GM12878 (cell line): ENCODE data around the gene SWT1. TPM values are rescaled to one million over a fixed set of nuclear protein-coding genes. Genes with fewer than 3 reads are reported as not detected.

Experiments
- CREM ChIP-seq: IDR thresholded peaks from 2 replicates; pipeline ENCODE4 v1.6.1; 2014; ENCODE audit warnings: antibody characterized with exemption, low read depth
- MTA2 ChIP-seq: fragments of 450-650 bp; IDR thresholded peaks from 2 replicates; pipeline ENCODE4 v1.6.1; 2016; ENCODE audit warnings: low read depth, mild to moderate bottlenecking, moderate library complexity
- NFYA ChIP-seq: IDR thresholded peaks from 2 replicates; pipeline ENCODE4 v1.6.1; 2011; ENCODE audit warnings: low read depth, mild to moderate bottlenecking, low read length, improper control_type of control experiment, borderline replicate concordance
- SMARCA5 ChIP-seq: fragments of 450-650 bp; IDR thresholded peaks from 2 replicates; pipeline ENCODE4 v1.6.1; 2017; ENCODE audit warnings: mild to moderate bottlenecking
- STAT1 ChIP-seq: fragments of 450-650 bp; conservative IDR thresholded peaks from 2 replicates; pipeline ENCODE4 v1.6.1; 2014; ENCODE audit warnings: antibody characterized with exemption, mild to moderate bottlenecking
- TCF3 ChIP-seq: IDR thresholded peaks from 2 replicates; pipeline ENCODE4 v1.6.1; 2012; ENCODE audit warnings: low read depth, mild to moderate bottlenecking, low read length, borderline replicate concordance; ENCODE audit not compliant: insufficient read depth
- polyA plus RNA-seq, 11 experiments: library from polyadenylated mRNA; depleted of rRNA in 4 of 11; unstranded in 6 of 11; stranded (reverse) in 5 of 11; fragments of >200 nt; fragmentation: Nextera tagmentation in 4 of 11; fragmentation: Illumina TruSeq in 1 of 11; extraction: Ambion mirVana in 4 of 11; extraction: Trizol in 1 of 11; gene quantifications; 1 replicate in 1 of 11; 2 replicates in 10 of 11; pipeline versions ENCODE4 v1.2.1 to v1.2.3, GENCODE V29; 2011 to 2016; ENCODE audit warnings: inconsistent platforms in 2 of 11, missing spikeins in 2 of 11, low read depth in 1 of 11
- total RNA-seq, 4 experiments: library from RNA; depleted of rRNA in 3 of 4; stranded (reverse); fragments of >200 nt in 3 of 4; fragmentation: Illumina TruSeq in 1 of 4; extraction: Trizol in 1 of 4; gene quantifications; 2 replicates each; pipeline versions ENCODE4 v1.2.1 to v1.2.3, GENCODE V29; 2013 to 2021
- TF ChIP-seq, protein P1 (sequence below): fragments of 450-650 bp; formaldehyde crosslinking; IDR thresholded peaks from 2 replicates; pipeline ENCODE4 v1.5.0; 2022; ENCODE audit warnings: mild to moderate bottlenecking, missing genetic modification characterization
- TF ChIP-seq, protein P2 (sequence below): IDR thresholded peaks from 2 replicates; pipeline ENCODE4 v1.6.1; 2011; ENCODE audit warnings: borderline replicate concordance, low read depth, mild to moderate bottlenecking, moderate library complexity, low read length; ENCODE audit not compliant: insufficient read depth, poor library complexity, severe bottlenecking
- TF ChIP-seq, protein P3 (sequence below): fragments of 450-650 bp; IDR thresholded peaks from 2 replicates; pipeline ENCODE4 v1.6.1; 2017; ENCODE audit warnings: antibody characterized with exemption, mild to moderate bottlenecking, moderate library complexity
- TF ChIP-seq, protein P4 (sequence below): fragments of 450-650 bp; IDR thresholded peaks from 2 replicates; pipeline ENCODE4 v1.6.1; 2018; ENCODE audit warnings: borderline replicate concordance, mild to moderate bottlenecking; ENCODE audit not compliant: partially characterized antibody
- TF ChIP-seq, protein P5 (sequence below): fragments of 450-650 bp; IDR thresholded peaks from 2 replicates; pipeline ENCODE4 v1.6.1; 2016; ENCODE audit warnings: mild to moderate bottlenecking
- TF ChIP-seq, protein P6 (sequence below): IDR thresholded peaks from 2 replicates; pipeline ENCODE4 v1.6.1; 2011; ENCODE audit warnings: mild to moderate bottlenecking, low read depth, low read length, moderate library complexity; ENCODE audit not compliant: insufficient replicate concordance

The SWT1 gene
- total and polyA plus RNA-seq, 10 of the 15 experiments (the other 5 are each of a cell fraction or from before 2014, with no cell fraction given) = 1.0 to 4.2 (median 2.6) TPM

DNA sequence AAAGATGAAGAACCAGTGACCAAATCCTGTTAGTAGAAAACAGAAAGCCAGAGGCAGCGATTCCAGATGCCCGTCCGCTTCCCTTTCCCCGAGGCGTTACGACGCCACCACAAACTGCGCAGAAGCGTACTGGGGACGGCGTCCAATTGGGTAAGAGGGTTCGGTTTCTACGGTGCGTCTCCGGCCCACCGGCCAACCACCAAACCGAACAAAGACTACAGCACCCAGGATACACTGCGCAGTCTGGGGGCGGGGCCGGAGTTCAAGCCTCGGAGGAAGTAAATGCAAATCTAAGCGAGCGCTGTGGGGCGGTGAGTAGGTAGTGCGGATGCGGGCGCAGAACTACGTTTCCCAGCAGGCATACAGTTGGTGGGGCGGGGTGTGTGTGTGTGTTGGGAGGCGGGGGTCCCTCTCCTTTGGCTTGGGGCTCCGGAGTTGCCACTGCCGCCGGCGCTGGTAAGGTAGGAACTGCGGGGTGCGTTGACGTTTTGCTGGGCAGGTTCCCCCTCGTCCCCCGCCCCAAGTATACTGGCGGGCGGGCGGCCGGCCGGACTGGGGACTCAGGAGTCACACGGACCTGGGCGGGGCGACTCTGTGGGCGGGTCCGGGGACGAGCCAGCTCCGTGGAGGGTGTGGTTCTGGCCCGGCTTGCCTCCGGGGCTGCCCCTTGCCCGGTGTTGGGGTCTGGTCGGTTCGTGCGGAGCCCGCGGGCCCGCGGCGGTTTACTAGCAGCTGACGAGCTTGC lies at the start of gene SWT1, which contains the start of gene TRMT1L (continued):
- TF ChIP-seq, protein P1, sequence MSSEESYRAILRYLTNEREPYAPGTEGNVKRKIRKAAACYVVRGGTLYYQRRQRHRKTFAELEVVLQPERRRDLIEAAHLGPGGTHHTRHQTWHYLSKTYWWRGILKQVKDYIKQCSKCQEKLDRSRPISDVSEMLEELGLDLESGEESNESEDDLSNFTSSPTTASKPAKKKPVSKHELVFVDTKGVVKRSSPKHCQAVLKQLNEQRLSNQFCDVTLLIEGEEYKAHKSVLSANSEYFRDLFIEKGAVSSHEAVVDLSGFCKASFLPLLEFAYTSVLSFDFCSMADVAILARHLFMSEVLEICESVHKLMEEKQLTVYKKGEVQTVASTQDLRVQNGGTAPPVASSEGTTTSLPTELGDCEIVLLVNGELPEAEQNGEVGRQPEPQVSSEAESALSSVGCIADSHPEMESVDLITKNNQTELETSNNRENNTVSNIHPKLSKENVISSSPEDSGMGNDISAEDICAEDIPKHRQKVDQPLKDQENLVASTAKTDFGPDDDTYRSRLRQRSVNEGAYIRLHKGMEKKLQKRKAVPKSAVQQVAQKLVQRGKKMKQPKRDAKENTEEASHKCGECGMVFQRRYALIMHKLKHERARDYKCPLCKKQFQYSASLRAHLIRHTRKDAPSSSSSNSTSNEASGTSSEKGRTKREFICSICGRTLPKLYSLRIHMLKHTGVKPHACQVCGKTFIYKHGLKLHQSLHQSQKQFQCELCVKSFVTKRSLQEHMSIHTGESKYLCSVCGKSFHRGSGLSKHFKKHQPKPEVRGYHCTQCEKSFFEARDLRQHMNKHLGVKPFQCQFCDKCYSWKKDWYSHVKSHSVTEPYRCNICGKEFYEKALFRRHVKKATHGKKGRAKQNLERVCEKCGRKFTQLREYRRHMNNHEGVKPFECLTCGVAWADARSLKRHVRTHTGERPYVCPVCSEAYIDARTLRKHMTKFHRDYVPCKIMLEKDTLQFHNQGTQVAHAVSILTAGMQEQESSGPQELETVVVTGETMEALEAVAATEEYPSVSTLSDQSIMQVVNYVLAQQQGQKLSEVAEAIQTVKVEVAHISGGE (CRISPR knock-in tag) = no peak
- TF ChIP-seq, protein P2, sequence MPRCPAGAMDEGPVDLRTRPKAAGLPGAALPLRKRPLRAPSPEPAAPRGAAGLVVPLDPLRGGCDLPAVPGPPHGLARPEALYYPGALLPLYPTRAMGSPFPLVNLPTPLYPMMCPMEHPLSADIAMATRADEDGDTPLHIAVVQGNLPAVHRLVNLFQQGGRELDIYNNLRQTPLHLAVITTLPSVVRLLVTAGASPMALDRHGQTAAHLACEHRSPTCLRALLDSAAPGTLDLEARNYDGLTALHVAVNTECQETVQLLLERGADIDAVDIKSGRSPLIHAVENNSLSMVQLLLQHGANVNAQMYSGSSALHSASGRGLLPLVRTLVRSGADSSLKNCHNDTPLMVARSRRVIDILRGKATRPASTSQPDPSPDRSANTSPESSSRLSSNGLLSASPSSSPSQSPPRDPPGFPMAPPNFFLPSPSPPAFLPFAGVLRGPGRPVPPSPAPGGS = no peak
- TF ChIP-seq CREM (peak; percentile 81), TCF3 (no peak), NFYA (no peak), SMARCA5 (no peak), STAT1 (0 out of 2 replicates have a peak, but pooled peaks have one; percentile 50), MTA2 (no peak)
- TF ChIP-seq, protein P3, sequence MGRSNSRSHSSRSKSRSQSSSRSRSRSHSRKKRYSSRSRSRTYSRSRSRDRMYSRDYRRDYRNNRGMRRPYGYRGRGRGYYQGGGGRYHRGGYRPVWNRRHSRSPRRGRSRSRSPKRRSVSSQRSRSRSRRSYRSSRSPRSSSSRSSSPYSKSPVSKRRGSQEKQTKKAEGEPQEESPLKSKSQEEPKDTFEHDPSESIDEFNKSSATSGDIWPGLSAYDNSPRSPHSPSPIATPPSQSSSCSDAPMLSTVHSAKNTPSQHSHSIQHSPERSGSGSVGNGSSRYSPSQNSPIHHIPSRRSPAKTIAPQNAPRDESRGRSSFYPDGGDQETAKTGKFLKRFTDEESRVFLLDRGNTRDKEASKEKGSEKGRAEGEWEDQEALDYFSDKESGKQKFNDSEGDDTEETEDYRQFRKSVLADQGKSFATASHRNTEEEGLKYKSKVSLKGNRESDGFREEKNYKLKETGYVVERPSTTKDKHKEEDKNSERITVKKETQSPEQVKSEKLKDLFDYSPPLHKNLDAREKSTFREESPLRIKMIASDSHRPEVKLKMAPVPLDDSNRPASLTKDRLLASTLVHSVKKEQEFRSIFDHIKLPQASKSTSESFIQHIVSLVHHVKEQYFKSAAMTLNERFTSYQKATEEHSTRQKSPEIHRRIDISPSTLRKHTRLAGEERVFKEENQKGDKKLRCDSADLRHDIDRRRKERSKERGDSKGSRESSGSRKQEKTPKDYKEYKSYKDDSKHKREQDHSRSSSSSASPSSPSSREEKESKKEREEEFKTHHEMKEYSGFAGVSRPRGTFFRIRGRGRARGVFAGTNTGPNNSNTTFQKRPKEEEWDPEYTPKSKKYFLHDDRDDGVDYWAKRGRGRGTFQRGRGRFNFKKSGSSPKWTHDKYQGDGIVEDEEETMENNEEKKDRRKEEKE = no peak
- TF ChIP-seq, protein P4, sequence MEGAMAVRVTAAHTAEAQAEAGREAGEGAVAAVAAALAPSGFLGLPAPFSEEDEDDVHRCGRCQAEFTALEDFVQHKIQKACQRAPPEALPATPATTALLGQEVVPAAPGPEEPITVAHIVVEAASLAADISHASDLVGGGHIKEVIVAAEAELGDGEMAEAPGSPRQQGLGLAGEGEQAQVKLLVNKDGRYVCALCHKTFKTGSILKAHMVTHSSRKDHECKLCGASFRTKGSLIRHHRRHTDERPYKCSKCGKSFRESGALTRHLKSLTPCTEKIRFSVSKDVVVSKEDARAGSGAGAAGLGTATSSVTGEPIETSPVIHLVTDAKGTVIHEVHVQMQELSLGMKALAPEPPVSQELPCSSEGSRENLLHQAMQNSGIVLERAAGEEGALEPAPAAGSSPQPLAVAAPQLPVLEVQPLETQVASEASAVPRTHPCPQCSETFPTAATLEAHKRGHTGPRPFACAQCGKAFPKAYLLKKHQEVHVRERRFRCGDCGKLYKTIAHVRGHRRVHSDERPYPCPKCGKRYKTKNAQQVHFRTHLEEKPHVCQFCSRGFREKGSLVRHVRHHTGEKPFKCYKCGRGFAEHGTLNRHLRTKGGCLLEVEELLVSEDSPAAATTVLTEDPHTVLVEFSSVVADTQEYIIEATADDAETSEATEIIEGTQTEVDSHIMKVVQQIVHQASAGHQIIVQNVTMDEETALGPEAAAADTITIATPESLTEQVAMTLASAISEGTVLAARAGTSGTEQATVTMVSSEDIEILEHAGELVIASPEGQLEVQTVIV = no peak
- TF ChIP-seq, protein P5, sequence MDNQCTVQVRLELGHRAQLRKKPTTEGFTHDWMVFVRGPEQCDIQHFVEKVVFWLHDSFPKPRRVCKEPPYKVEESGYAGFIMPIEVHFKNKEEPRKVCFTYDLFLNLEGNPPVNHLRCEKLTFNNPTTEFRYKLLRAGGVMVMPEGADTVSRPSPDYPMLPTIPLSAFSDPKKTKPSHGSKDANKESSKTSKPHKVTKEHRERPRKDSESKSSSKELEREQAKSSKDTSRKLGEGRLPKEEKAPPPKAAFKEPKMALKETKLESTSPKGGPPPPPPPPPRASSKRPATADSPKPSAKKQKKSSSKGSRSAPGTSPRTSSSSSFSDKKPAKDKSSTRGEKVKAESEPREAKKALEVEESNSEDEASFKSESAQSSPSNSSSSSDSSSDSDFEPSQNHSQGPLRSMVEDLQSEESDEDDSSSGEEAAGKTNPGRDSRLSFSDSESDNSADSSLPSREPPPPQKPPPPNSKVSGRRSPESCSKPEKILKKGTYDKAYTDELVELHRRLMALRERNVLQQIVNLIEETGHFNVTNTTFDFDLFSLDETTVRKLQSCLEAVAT = no peak; the same call in none of the 2 replicates
- TF ChIP-seq, protein P6, sequence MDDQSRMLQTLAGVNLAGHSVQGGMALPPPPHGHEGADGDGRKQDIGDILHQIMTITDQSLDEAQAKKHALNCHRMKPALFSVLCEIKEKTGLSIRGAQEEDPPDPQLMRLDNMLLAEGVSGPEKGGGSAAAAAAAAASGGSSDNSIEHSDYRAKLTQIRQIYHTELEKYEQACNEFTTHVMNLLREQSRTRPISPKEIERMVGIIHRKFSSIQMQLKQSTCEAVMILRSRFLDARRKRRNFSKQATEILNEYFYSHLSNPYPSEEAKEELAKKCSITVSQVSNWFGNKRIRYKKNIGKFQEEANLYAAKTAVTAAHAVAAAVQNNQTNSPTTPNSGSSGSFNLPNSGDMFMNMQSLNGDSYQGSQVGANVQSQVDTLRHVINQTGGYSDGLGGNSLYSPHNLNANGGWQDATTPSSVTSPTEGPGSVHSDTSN = no peak
